ENCODE data around the gene COL24A1. TPM values are rescaled to one million over a fixed set of nuclear protein-coding genes. Genes with fewer than 3 reads are reported as not detected.

The COL24A1 gene
- polyA plus RNA-seq, 1 donor (not counting 4 experiments of a cell fraction or from before 2014, with no cell fraction given), result not detected

DNA sequence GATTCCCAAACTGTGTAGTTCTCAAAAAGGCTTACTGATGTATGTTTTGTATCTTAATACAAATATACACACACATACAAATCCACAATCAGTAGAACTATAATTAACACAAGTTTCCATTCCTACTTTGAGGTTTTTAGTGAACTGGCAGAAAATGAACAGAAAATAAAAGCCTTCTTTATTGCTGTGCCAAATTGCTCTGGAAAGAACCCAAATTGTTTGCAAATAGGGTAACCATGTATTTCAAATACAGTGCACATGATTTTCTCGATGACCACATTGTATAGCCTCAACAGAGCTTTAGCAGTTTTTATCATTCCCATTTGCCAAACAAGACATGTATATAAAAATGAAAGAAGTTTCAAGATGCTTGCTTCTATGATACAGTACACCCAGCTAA, 173.3 kb downstream of the COL24A1 start:
- TF ChIP-seq EZH2 (IDR thresholded peaks at IDR 0.05; ENCODE audit: low read length) (no peak), CTCF (optimal IDR thresholded peaks at IDR 0.05 in 1 of 3, IDR thresholded peaks at IDR 0.05 in 1 of 3, conservative IDR thresholded peaks at IDR 0.05 in 1 of 3; ENCODE audit: extremely low read depth in 1 of 3, insufficient read depth in 2 of 3, low read length in 3 of 3) (no peak)
- H3K4me2 ChIP-seq (ENCODE audit: control insufficient read depth, extremely low read depth, insufficient read depth, low read depth, low read length), result no peak overlapping the region
- no peaks in the 10 kb centered on the region for H3K27me3 ChIP-seq (ENCODE audit: control insufficient read depth, extremely low read depth, insufficient read depth, low read length)
- H3K4me3 ChIP-seq (ENCODE audit: control insufficient read depth in 2 of 3, extremely low read depth in 1 of 3, insufficient read depth in 2 of 3, low read depth in 1 of 3, low read length in 3 of 3), result no peak overlapping the region
- no peaks in the 10 kb centered on the region for H3K4me1 ChIP-seq (ENCODE audit: control insufficient read depth, extremely low read depth, insufficient read depth, low read length)
- no peaks in the 10 kb centered on the region for H3K36me3 ChIP-seq (ENCODE audit: control insufficient read depth in 2 of 2, extremely low read depth in 1 of 2, insufficient read depth in 2 of 2, low read length in 2 of 2)
- H3K9me1 ChIP-seq (ENCODE audit: control insufficient read depth, extremely low read depth, insufficient read depth, low read length), result no peaks in the 10 kb centered on the region
- no peak overlapping the region for H3K9ac ChIP-seq (ENCODE audit: control insufficient read depth, extremely low read depth, insufficient read depth, low read length)
- H2AFZ ChIP-seq (ENCODE audit: control insufficient read depth, low read length), result no peak overlapping the region
- no peaks in the 10 kb centered on the region for H4K20me1 ChIP-seq (ENCODE audit: control insufficient read depth, extremely low read depth, insufficient read depth, low read length)
- no peak overlapping the region for H3K27ac ChIP-seq (ENCODE audit: control insufficient read depth, insufficient read depth, low read length)
- FAIRE-seq (no peak), DNase-seq (ENCODE audit: low read depth, low spot score) (no peak)
- no peaks in the 10 kb centered on the region for H3K79me2 ChIP-seq (ENCODE audit: control insufficient read depth, insufficient read depth, low read length)
- dilution Hi-C loops (cut with MboI; ENCODE audit: extremely low pct_ligation_motif_present, low sequenced_read_pairs), result no loop called here
- H3K9me3 ChIP-seq (ENCODE audit: control insufficient read depth, low read depth, low read length), result no peaks in the 10 kb centered on the region

DNA sequence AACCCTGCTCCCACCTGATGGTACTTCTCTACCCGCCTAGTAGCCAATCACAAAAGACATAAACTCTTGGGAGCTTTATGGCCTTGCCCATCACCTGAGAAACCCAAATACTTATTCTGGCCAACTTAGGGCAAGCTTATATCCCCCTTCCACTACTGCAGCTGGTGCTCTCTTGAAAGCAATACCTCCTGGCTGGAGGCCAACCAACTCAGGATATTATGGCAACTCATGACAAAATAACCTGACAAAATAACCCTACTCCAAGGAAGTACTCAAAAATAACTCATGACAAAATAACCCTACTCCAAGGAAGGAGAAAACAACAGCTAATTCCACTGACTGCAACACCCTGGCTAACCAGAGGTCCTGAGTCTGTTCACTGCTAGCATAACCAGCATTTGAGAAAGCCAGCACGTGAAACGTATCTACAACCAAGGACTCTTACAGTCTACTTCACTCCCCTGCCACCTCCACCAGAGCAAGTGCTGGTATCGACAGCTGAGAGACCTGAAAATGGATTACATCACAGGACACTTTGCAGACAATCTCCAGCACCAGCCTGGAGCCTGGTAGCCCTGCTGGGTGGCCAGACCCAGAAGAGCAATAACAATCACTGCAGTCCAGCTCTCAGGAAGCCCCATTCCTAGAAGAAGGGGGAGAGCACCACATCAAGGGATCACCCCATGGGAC, 179.9 kb downstream of the COL24A1 start:
- DNase-seq (ENCODE audit: low read depth, low spot score), result no peak
- H3K4me2 ChIP-seq (ENCODE audit: control insufficient read depth, extremely low read depth, insufficient read depth, low read depth, low read length), result no peak overlapping the region

More for the DNA sequence above, 179.9 kb downstream of the COL24A1 start:
- no peak for TF ChIP-seq EZH2 (IDR thresholded peaks at IDR 0.05; ENCODE audit: low read length)
- no peak for TF ChIP-seq CTCF (optimal IDR thresholded peaks at IDR 0.05 in 1 of 3, IDR thresholded peaks at IDR 0.05 in 1 of 3, conservative IDR thresholded peaks at IDR 0.05 in 1 of 3; ENCODE audit: extremely low read depth in 1 of 3, insufficient read depth in 2 of 3, low read length in 3 of 3)
- no peak for FAIRE-seq
- Histone ChIP-seq H2AFZ (ENCODE audit: control insufficient read depth, low read length) (no peak overlapping the region), H3K4me1 (ENCODE audit: control insufficient read depth, extremely low read depth, insufficient read depth, low read length) (no peaks in the 10 kb centered on the region), H4K20me1 (ENCODE audit: control insufficient read depth, extremely low read depth, insufficient read depth, low read length) (no peaks in the 10 kb centered on the region), H3K4me3 (ENCODE audit: control insufficient read depth in 2 of 3, extremely low read depth in 1 of 3, insufficient read depth in 2 of 3, low read depth in 1 of 3, low read length in 3 of 3) (no peak overlapping the region), H3K36me3 (ENCODE audit: control insufficient read depth in 2 of 2, extremely low read depth in 1 of 2, insufficient read depth in 2 of 2, low read length in 2 of 2) (no peaks in the 10 kb centered on the region), H3K79me2 (ENCODE audit: control insufficient read depth, insufficient read depth, low read length) (no peaks in the 10 kb centered on the region), H3K27me3 (ENCODE audit: control insufficient read depth, extremely low read depth, insufficient read depth, low read length) (peaks cover 8% of the 10 kb centered on the region), H3K9ac (ENCODE audit: control insufficient read depth, extremely low read depth, insufficient read depth, low read length) (no peak overlapping the region), H3K9me1 (ENCODE audit: control insufficient read depth, extremely low read depth, insufficient read depth, low read length) (no peaks in the 10 kb centered on the region), H3K9me3 (ENCODE audit: control insufficient read depth, low read depth, low read length) (no peaks in the 10 kb centered on the region), H3K27ac (ENCODE audit: control insufficient read depth, insufficient read depth, low read length) (no peak overlapping the region)
- dilution Hi-C loops (cut with MboI; ENCODE audit: extremely low pct_ligation_motif_present, low sequenced_read_pairs), result no loop called here

Data from keratinocyte (primary cell).